Mesenchymal stem cell (in vitro differentiated cells and primary cell): ENCODE results near the gene STX1A.
A peak's percentile ranks its signal among the peaks of the same experiment; 100 is the strongest.

Experiments
- DNase-seq: peaks from one replicate; pipeline ENCODE4 v3.0.0-alpha.2; 2013
- H2AFZ ChIP-seq: one replicate; pipeline ENCODE4 v1.6.1; 2013; ENCODE audit warnings: low read depth, mild to moderate bottlenecking, control low read depth, inconsistent platforms, low read length, moderate library complexity
- H2AK5ac ChIP-seq: 2 replicates; pipeline ENCODE4 v1.6.1; 2013; ENCODE audit warnings: low read length, moderate library complexity, mild to moderate bottlenecking, inconsistent platforms; ENCODE audit not compliant: severe bottlenecking
- H2BK120ac ChIP-seq: one replicate; pipeline ENCODE4 v1.6.1; 2013; ENCODE audit warnings: low read depth, mild to moderate bottlenecking, inconsistent platforms, low read length, moderate library complexity
- H2BK12ac ChIP-seq, 2 experiments: one replicate each; pipeline ENCODE4 v1.6.1; 2013; ENCODE audit warnings: inconsistent platforms in 2 of 2, low read length in 2 of 2, mild to moderate bottlenecking in 2 of 2, moderate library complexity in 2 of 2, control low read depth in 1 of 2
- H2BK15ac ChIP-seq: one replicate; pipeline ENCODE4 v1.6.1; 2013; ENCODE audit warnings: mild to moderate bottlenecking, low read depth, inconsistent platforms; ENCODE audit not compliant: poor library complexity, severe bottlenecking
- H2BK5ac ChIP-seq: 2 replicates; pipeline ENCODE4 v1.6.1; 2013; ENCODE audit warnings: low read depth, mild to moderate bottlenecking, low read length, control low read depth, inconsistent platforms; ENCODE audit not compliant: poor library complexity, severe bottlenecking
- H3K14ac ChIP-seq, 2 experiments: one replicate each; pipeline ENCODE4 v1.6.1; 2013; ENCODE audit warnings: inconsistent platforms in 2 of 2, low read length in 2 of 2, control low read depth in 1 of 2, mild to moderate bottlenecking in 1 of 2, moderate library complexity in 1 of 2
- H3K18ac ChIP-seq, 2 experiments: one replicate each; pipeline ENCODE4 v1.6.1; 2013; ENCODE audit warnings: inconsistent platforms in 2 of 2, low read length in 2 of 2, control low read depth in 1 of 2, low read depth in 1 of 2, mild to moderate bottlenecking in 1 of 2
- H3K23ac ChIP-seq, 2 experiments: one replicate each; pipeline ENCODE4 v1.6.1; 2013; ENCODE audit warnings: inconsistent platforms in 2 of 2, low read length in 2 of 2, mild to moderate bottlenecking in 2 of 2, moderate library complexity in 2 of 2, control low read depth in 1 of 2
- H3K27ac ChIP-seq: 2 replicates; pipeline ENCODE4 v1.5.1; 2013; ENCODE audit warnings: mild to moderate bottlenecking, moderate library complexity, low read length, control low read depth, inconsistent platforms; ENCODE audit not compliant: poor library complexity, severe bottlenecking
- H3K27me3 ChIP-seq, 2 experiments: 2 replicates each; pipeline versions ENCODE4 v1.6.1 to v1.7.0; 2013; ENCODE audit warnings: low read length in 2 of 2, mild to moderate bottlenecking in 2 of 2, moderate library complexity in 2 of 2, control low read depth in 1 of 2, inconsistent platforms in 1 of 2; ENCODE audit not compliant: control insufficient read depth in 1 of 2, insufficient read depth in 1 of 2
- H3K36me3 ChIP-seq, 2 experiments: 2 replicates each; pipeline versions ENCODE4 v1.6.1 to v1.7.0; 2013; ENCODE audit warnings: low read length in 2 of 2, control low read depth in 1 of 2, inconsistent platforms in 1 of 2, low read depth in 1 of 2, mild to moderate bottlenecking in 1 of 2; ENCODE audit not compliant: insufficient read depth in 2 of 2, control insufficient read depth in 1 of 2
- H3K4ac ChIP-seq, 2 experiments: one replicate each; pipeline ENCODE4 v1.6.1; 2013; ENCODE audit warnings: inconsistent platforms in 2 of 2, low read length in 2 of 2, mild to moderate bottlenecking in 2 of 2, moderate library complexity in 2 of 2, control low read depth in 1 of 2, low read depth in 1 of 2
- H3K4me1 ChIP-seq: 2 replicates; pipeline ENCODE4 v1.6.1; 2013; ENCODE audit warnings: low read depth, low read length, control low read depth; ENCODE audit not compliant: control insufficient read depth, insufficient read depth
- H3K4me2 ChIP-seq: 2 replicates; pipeline ENCODE4 v1.6.1; 2013; ENCODE audit warnings: low read length, mild to moderate bottlenecking, inconsistent platforms; ENCODE audit not compliant: poor library complexity, severe bottlenecking
- H3K4me3 ChIP-seq, 2 experiments: 2 replicates each; pipeline versions ENCODE4 v1.5.1 to v1.7.0; 2013; ENCODE audit warnings: low read length in 2 of 2, mild to moderate bottlenecking in 2 of 2, control low read depth in 1 of 2, low read depth in 1 of 2; ENCODE audit not compliant: insufficient read depth in 1 of 2
- H3K79me1 ChIP-seq: replicated peaks from 2 replicates; pipeline ENCODE4 v1.6.1; 2013; ENCODE audit warnings: mild to moderate bottlenecking, control low read depth, low read length, inconsistent platforms; ENCODE audit not compliant: poor library complexity, severe bottlenecking
- H3K9ac ChIP-seq: 2 replicates; pipeline ENCODE4 v1.7.0; 2013; ENCODE audit warnings: mild to moderate bottlenecking, low read length, moderate library complexity
- H3K9me3 ChIP-seq: 2 replicates; pipeline ENCODE4 v1.7.0; 2013; ENCODE audit warnings: mild to moderate bottlenecking, low read length; ENCODE audit not compliant: control insufficient read depth
- H4K8ac ChIP-seq: one replicate; pipeline ENCODE4 v1.6.1; 2013; ENCODE audit warnings: inconsistent platforms, mild to moderate bottlenecking, low read length, moderate library complexity
- H4K91ac ChIP-seq: one replicate; pipeline ENCODE4 v1.6.1; 2013; ENCODE audit warnings: mild to moderate bottlenecking, low read length, inconsistent platforms
- WGBS: methylation state at CpG from one replicate; pipeline ENCODE4 v1.1.7; 2013; ENCODE audit warnings: mixed read lengths; 5-methylcytosine and 5-hydroxymethylcytosine counted together

Gene STX1A

DNA sequence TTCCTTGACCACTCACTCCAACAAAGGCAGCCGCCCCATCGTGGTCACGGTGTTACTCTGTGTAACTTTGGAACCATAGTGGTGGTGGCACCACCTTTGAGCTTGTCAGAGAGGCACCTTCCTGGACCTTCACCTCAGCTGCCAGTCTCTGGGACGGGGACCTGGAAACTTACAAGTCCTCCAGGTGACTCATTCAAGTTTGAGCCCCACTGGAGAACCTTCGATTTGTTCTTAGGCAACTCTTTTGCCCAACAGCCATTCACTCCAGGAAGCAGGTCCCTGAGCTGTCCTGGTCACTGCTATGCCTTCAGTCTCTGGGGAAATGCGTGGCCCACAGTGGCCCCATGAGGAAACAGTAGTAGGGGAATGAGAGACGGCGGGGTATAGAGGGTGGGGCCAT lies 17.2 kb downstream of the STX1A start:
- H2AK5ac ChIP-seq, result no peak overlapping the region
- H3K4me1 ChIP-seq, result peaks cover 42% of the 10 kb centered on the region
- H3K4me3 ChIP-seq, result no peak overlapping the region
- H3K4ac ChIP-seq, result no peak overlapping the region
- H3K9ac ChIP-seq, result no peak overlapping the region
- no peak overlapping the region for H3K27ac ChIP-seq
- no peak overlapping the region for H3K23ac ChIP-seq
- no peak overlapping the region for H4K91ac ChIP-seq
- H2BK120ac ChIP-seq, result no peak overlapping the region
- no peak overlapping the region for H3K18ac ChIP-seq
- DNase-seq, result no peak
- no peak overlapping the region for H2AFZ ChIP-seq
- H3K4me2 ChIP-seq, result no peak overlapping the region
- WGBS, result 95% methylated on average over 8 of the region's 8 CpGs
- no peak overlapping the region for H4K8ac ChIP-seq
- no peak overlapping the region for H2BK15ac ChIP-seq
- H2BK5ac ChIP-seq, result no peak overlapping the region
- no peak overlapping the region for H2BK12ac ChIP-seq
- H3K14ac ChIP-seq, result no peak overlapping the region
- no peaks in the 10 kb centered on the region for H3K27me3 ChIP-seq
- peaks cover 92 to 93% of the 10 kb centered on the region in 2 experiments for H3K36me3 ChIP-seq
- peaks cover 12% of the 10 kb centered on the region for H3K79me1 ChIP-seq
- H3K9me3 ChIP-seq, result no peaks in the 10 kb centered on the region

DNA sequence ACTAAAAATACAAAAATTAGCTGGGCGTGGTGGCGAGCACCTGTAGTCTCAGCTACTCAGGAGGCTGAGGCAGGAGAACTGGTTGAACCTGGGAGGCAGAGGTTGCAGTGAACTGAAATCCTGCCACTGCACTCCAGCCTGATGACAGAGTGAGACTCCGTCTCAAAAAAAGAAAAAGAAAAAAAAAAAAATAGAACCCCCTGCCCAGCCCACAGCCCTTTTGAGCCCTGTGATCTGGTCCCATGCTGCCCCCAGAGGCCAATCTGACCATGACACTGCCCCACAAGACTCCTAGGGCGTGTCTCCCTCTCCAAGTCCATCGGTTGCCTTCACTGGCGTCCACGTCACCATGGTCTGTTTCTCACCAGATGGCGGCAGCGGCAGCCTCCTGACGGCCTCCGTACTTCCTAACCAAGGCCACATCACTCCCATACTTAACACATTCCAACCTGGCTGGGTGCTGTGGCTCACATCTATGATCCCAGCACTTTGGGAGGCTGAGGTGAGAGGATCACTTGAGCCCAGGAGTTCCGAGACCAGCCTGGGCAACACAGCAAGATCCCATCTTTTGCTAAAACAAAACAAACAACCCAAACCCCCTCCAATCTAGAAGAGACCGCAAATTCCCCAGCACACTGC lies 18.0 kb downstream of the STX1A start:
- H3K27ac ChIP-seq, result no peak overlapping the region
- no peaks in the 10 kb centered on the region for H3K9me3 ChIP-seq
- H2BK12ac ChIP-seq, result no peak overlapping the region
- no peak overlapping the region for H4K8ac ChIP-seq
- H3K18ac ChIP-seq, result no peak overlapping the region
- H2BK5ac ChIP-seq, result no peak overlapping the region
- no peaks in the 10 kb centered on the region for H3K27me3 ChIP-seq
- 82% methylated on average over 13 of the region's 13 CpGs for WGBS
- no peak overlapping the region for H3K23ac ChIP-seq
- no peak overlapping the region for H2AK5ac ChIP-seq
- no peak overlapping the region for H3K4ac ChIP-seq
- H2BK15ac ChIP-seq, result no peak overlapping the region
- no peak overlapping the region for H2AFZ ChIP-seq
- no peak overlapping the region for H3K14ac ChIP-seq
- no peak overlapping the region for H2BK120ac ChIP-seq
- H3K79me1 ChIP-seq, result peaks cover 10% of the 10 kb centered on the region
- no peak overlapping the region for H3K4me3 ChIP-seq
- H3K36me3 ChIP-seq, result peaks cover 92 to 93% of the 10 kb centered on the region in 2 experiments
- DNase-seq, result peak; percentile 62
- no peak overlapping the region for H4K91ac ChIP-seq
- no peak overlapping the region for H3K4me2 ChIP-seq
- peaks cover 36% of the 10 kb centered on the region for H3K4me1 ChIP-seq
- peak overlapping the region; percentile 25 for H3K9ac ChIP-seq

DNA sequence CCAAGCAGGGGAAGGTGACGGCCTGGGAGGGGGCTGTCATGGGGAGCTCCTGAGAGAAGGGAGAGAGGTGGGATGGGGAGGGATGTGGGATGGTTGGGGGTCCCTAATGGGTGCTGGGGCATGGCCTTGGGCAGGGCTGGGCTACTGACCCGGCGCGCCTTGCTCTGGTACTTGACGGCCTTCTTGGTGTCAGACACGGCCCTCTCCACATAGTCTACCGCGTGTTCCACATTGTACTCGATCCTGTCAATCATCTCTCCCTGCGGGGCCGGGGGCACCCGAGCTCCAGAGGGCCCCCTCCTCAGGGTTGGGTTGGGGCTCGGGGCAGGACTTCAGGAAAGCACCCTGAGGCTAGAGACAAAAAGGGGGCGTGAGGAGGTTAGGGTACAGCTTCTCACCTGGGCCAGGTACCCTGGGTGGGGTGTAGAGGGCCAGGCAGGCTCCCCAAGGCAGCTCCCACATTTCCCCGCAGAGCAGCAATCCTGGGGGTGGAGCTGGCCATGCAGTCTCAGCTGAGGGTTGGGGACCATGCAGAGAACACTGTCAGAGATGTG lies 18.8 kb downstream of the STX1A start:
- Histone ChIP-seq H3K4me1 (peaks cover 28% of the 10 kb centered on the region), H3K9me3 (no peaks in the 10 kb centered on the region), H4K8ac (no peak overlapping the region), H3K14ac (no peak overlapping the region), H3K79me1 (peaks cover 11% of the 10 kb centered on the region), H3K4ac (no peak overlapping the region), H3K18ac (no peak overlapping the region), H4K91ac (no peak overlapping the region), H3K23ac (no peak overlapping the region), H2AFZ (no peak overlapping the region), H2AK5ac (no peak overlapping the region), H3K9ac (no peak overlapping the region), H2BK120ac (no peak overlapping the region), H3K27ac (no peak overlapping the region), H3K4me3 (no peak overlapping the region), H2BK15ac (no peak overlapping the region), H3K36me3 (peaks cover 89 to 92% of the 10 kb centered on the region in 2 experiments), H2BK12ac (no peak overlapping the region), H3K4me2 (no peak overlapping the region), H2BK5ac (no peak overlapping the region), H3K27me3 (no peaks in the 10 kb centered on the region)
- 95% methylated on average over 15 of the region's 15 CpGs for WGBS
- DNase-seq, result no peak

DNA sequence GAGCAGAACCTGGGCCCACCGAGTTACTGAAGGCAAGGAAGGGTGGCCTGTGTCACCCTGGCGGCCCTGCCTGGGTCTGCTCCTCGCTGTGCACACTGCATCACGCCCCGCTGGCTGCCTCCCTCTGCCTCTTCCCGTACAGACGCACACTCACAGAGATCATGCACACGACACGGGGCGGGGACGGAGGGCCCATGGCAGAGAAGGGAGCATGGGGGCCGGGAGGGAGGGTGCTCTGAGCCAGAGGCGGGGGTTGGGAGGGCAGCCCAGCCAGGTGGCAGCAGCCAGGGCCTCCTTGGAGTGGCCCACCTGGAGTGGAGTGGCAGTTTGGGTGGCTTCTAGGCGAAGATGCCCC lies 19.4 kb downstream of the STX1A start:
- no peak overlapping the region for H3K4me3 ChIP-seq
- no peaks in the 10 kb centered on the region for H3K27me3 ChIP-seq
- no peak overlapping the region for H3K4ac ChIP-seq
- H3K36me3 ChIP-seq, result peaks cover 89% of the 10 kb centered on the region in 2 experiments
- no peak for DNase-seq
- no peak overlapping the region for H2BK15ac ChIP-seq
- H3K27ac ChIP-seq, result no peak overlapping the region
- H3K14ac ChIP-seq, result no peak overlapping the region
- no peak overlapping the region for H3K4me2 ChIP-seq
- H2AK5ac ChIP-seq, result no peak overlapping the region
- no peak overlapping the region for H4K8ac ChIP-seq
- H3K79me1 ChIP-seq, result peaks cover 11% of the 10 kb centered on the region
- no peak overlapping the region for H4K91ac ChIP-seq
- no peak overlapping the region for H2BK5ac ChIP-seq
- H3K9me3 ChIP-seq, result no peaks in the 10 kb centered on the region
- no peak overlapping the region for H3K9ac ChIP-seq
- 96% methylated on average over 14 of the region's 14 CpGs for WGBS
- H2BK120ac ChIP-seq, result no peak overlapping the region
- H3K18ac ChIP-seq, result no peak overlapping the region
- no peak overlapping the region for H2BK12ac ChIP-seq
- H3K23ac ChIP-seq, result no peak overlapping the region
- peaks cover 22% of the 10 kb centered on the region for H3K4me1 ChIP-seq
- no peak overlapping the region for H2AFZ ChIP-seq
